SK-N-SH (cell line): ENCODE results near the gene LARP6. TPM values are rescaled to one million over a fixed set of nuclear protein-coding genes. Genes with fewer than 3 reads are reported as not detected.

Experiments used
- CTCF ChIA-PET: fragments of 300-600, 350-600 bp; formaldehyde crosslinking; extraction: SDS; loops from one replicate; lab custom pipeline; 2021; lab: Yijun Ruan, JAX
- POLR2A ChIA-PET: fragments of 350-600 bp; sonication (Branson Sonifier 250); formaldehyde crosslinking; extraction: SDS; loops from one replicate; lab custom pipeline; 2020; ENCODE audit warnings: antibody characterized with exemption, inconsistent platforms; lab: Yijun Ruan, JAX
- DNase-seq: peaks from one replicate; pipeline ENCODE4 v3.0.0; 2012
- H2AFZ ChIP-seq: fragments of 200-600 bp; sonication (generic); 2 replicates; pipeline ENCODE4 v1.8.1; 2016; ENCODE audit warnings: antibody characterized with exemption, mild to moderate bottlenecking, low read depth
- H3F3A ChIP-seq: fragments of 200-600 bp; sonication (generic); replicated peaks from 2 replicates; pipeline ENCODE3; 2016; ENCODE audit warnings: antibody characterized with exemption, mild to moderate bottlenecking; ENCODE audit not compliant: insufficient read depth
- H3K27ac ChIP-seq, 2 experiments: fragments of 200-500 bp in 1 of 2; fragments of 200-600 bp in 1 of 2; sonication (Bioruptor generic) in 1 of 2; sonication (generic), shearing (Covaris generic) in 1 of 2; 2 replicates each; pipeline versions ENCODE4 v1.5.1 to v1.6.1; 2014 to 2016; ENCODE audit warnings: low read depth in 2 of 2, inconsistent platforms in 1 of 2, low read length in 1 of 2, mild to moderate bottlenecking in 1 of 2, mixed read lengths in 1 of 2
- H3K27me3 ChIP-seq: fragments of 200-600 bp; sonication (generic), shearing (Covaris generic); 2 replicates; pipeline ENCODE4 v1.6.1; 2016; ENCODE audit warnings: mixed run types; ENCODE audit not compliant: insufficient read depth
- H3K36me3 ChIP-seq, 2 experiments: fragments of 200-500 bp in 1 of 2; fragments of 200-600 bp in 1 of 2; sonication (Bioruptor generic) in 1 of 2; sonication (generic) in 1 of 2; replicated peaks in 1 of 2; 2 replicates each; pipeline versions ENCODE3 to v1.5.1; 2014 to 2016; ENCODE audit warnings: low read length in 1 of 2, mild to moderate bottlenecking in 1 of 2; ENCODE audit not compliant: insufficient read depth in 2 of 2, control insufficient read depth in 1 of 2
- H3K4me1 ChIP-seq, 2 experiments: fragments of 200-500 bp in 1 of 2; fragments of 200-600 bp in 1 of 2; sonication (Bioruptor generic) in 1 of 2; sonication (generic), shearing (Covaris generic) in 1 of 2; 2 replicates each; pipeline versions ENCODE4 v1.5.1 to v1.6.1; 2014 to 2016; ENCODE audit warnings: low read depth in 1 of 2, low read length in 1 of 2, mixed run types in 1 of 2; ENCODE audit not compliant: insufficient read depth in 2 of 2, control insufficient read depth in 1 of 2
- H3K4me2 ChIP-seq: fragments of 200-600 bp; sonication (generic), shearing (Covaris generic); 2 replicates; pipeline ENCODE4 v1.6.1; 2017; ENCODE audit warnings: mixed run types
- H3K4me3 ChIP-seq, 2 experiments: fragments of 200-500 bp in 1 of 2; fragments of 200-600 bp in 1 of 2; sonication (Bioruptor generic) in 1 of 2; sonication (generic), shearing (Covaris generic) in 1 of 2; 2 replicates each; pipeline versions ENCODE4 v1.5.1 to v1.8.1; 2014 to 2016; ENCODE audit warnings: low read depth in 2 of 2, inconsistent platforms in 1 of 2, low read length in 1 of 2, mild to moderate bottlenecking in 1 of 2, mixed read lengths in 1 of 2, moderate library complexity in 1 of 2
- H3K79me2 ChIP-seq: fragments of 200-600 bp; sonication (generic); 2 replicates; pipeline ENCODE4 v1.8.1; 2017; ENCODE audit warnings: mild to moderate bottlenecking; ENCODE audit not compliant: insufficient read depth
- H3K9ac ChIP-seq: fragments of 200-600 bp; sonication (generic); 2 replicates; pipeline ENCODE4 v1.6.1; 2017; ENCODE audit warnings: mixed run types
- H3K9me2 ChIP-seq: fragments of 200-600 bp; sonication (generic); 2 replicates; pipeline ENCODE4 v1.6.1; 2017; ENCODE audit warnings: mixed run types
- H3K9me3 ChIP-seq: fragments of 200-600 bp; sonication (generic); 2 replicates; pipeline ENCODE4 v1.6.1; 2017; ENCODE audit warnings: mixed run types, mild to moderate bottlenecking, moderate library complexity
- H4K20me1 ChIP-seq: fragments of 200-600 bp; sonication (generic); 2 replicates; pipeline ENCODE4 v1.6.1; 2017; ENCODE audit warnings: mild to moderate bottlenecking, mixed run types; ENCODE audit not compliant: insufficient read depth
- CHD2 ChIP-seq: fragments of 150-350 bp; IDR thresholded peaks from 2 replicates; pipeline ENCODE4 v1.6.1; 2018; ENCODE audit warnings: low read length; ENCODE audit not compliant: partially characterized antibody
- CTCF ChIP-seq: fragments of 200-600 bp; sonication (generic); IDR thresholded peaks from 2 replicates; pipeline ENCODE4 v1.6.1; 2017; ENCODE audit warnings: antibody characterized with exemption, mild to moderate bottlenecking, moderate library complexity
- EP300 ChIP-seq, 2 experiments: IDR thresholded peaks; 2 replicates each; pipeline versions ENCODE4 v1.4.0 to v1.6.1; 2012; ENCODE audit warnings: borderline replicate concordance in 1 of 2, low read depth in 1 of 2, low read length in 1 of 2
- FOSL2 ChIP-seq: IDR thresholded peaks from 2 replicates; pipeline ENCODE4 v1.4.0; 2012; ENCODE audit warnings: low read depth, mild to moderate bottlenecking, moderate library complexity, borderline replicate concordance
- FOXM1 ChIP-seq: IDR thresholded peaks from 2 replicates; pipeline ENCODE4 v1.4.0; 2012; ENCODE audit warnings: low read depth, mild to moderate bottlenecking
- GATA2 ChIP-seq: sonication (generic); formaldehyde crosslinking; IDR thresholded peaks from 2 replicates; pipeline ENCODE4 v1.5.0; 2020; ENCODE audit warnings: mild to moderate bottlenecking, missing genetic modification reagents
- JUND ChIP-seq: IDR thresholded peaks from 2 replicates; pipeline ENCODE4 v1.4.0; 2012
- MEF2A ChIP-seq: IDR thresholded peaks from 2 replicates; pipeline ENCODE4 v1.4.0; 2012; ENCODE audit warnings: low read depth, borderline replicate concordance
- NRF1 ChIP-seq: IDR thresholded peaks from 2 replicates; pipeline ENCODE4 v1.6.1; 2012; ENCODE audit warnings: low read depth, mild to moderate bottlenecking, low read length
- PBX3 ChIP-seq: IDR thresholded peaks from 2 replicates; pipeline ENCODE4; 2012
- POLR2AphosphoS5 ChIP-seq: IDR thresholded peaks from 2 replicates; pipeline ENCODE4 v1.6.1; 2012; ENCODE audit warnings: low read depth, low read length
- RAD21 ChIP-seq: IDR thresholded peaks from 2 replicates; pipeline ENCODE4 v1.6.1; 2012; ENCODE audit warnings: mild to moderate bottlenecking, low read length
- RXRA ChIP-seq: IDR thresholded peaks from 2 replicates; pipeline ENCODE4 v1.4.0; 2012; ENCODE audit warnings: low read depth, mild to moderate bottlenecking, borderline replicate concordance
- SIN3A ChIP-seq: IDR thresholded peaks from 2 replicates; pipeline ENCODE4 v1.6.1; 2012; ENCODE audit warnings: low read depth, mild to moderate bottlenecking, low read length, moderate library complexity, borderline replicate concordance
- SMC3 ChIP-seq: IDR thresholded peaks from 2 replicates; pipeline ENCODE4 v1.6.1; 2012; ENCODE audit warnings: low read depth, low read length, improper control_type of control experiment
- TEAD4 ChIP-seq: IDR thresholded peaks from 2 replicates; pipeline ENCODE4 v1.4.0; 2012; ENCODE audit warnings: mild to moderate bottlenecking, borderline replicate concordance; ENCODE audit not compliant: insufficient read depth
- YY1 ChIP-seq: IDR thresholded peaks from 2 replicates; pipeline ENCODE4 v1.4.0; 2012; ENCODE audit warnings: low read depth, mild to moderate bottlenecking
- ZBTB33 ChIP-seq: IDR thresholded peaks from 2 replicates; pipeline ENCODE4 v1.4.0; 2012; ENCODE audit warnings: low read depth, borderline replicate concordance
- WGBS: methylation state at CpG from one replicate; pipeline ENCODE4 v1.1.6; 2017; ENCODE audit warnings: low lambda C conversion rate; 5-methylcytosine and 5-hydroxymethylcytosine counted together
- polyA plus RNA-seq, 3 experiments: library from polyadenylated mRNA; depleted of rRNA; stranded (reverse); fragments of >200 nt; gene quantifications; 2 replicates each; pipeline ENCODE4 v1.2.3, GENCODE V29; 2012
- TF ChIP-seq, protein P1 (sequence below): IDR thresholded peaks from 2 replicates; pipeline ENCODE4 v1.6.1; 2012; ENCODE audit warnings: mild to moderate bottlenecking, low read depth, low read length, moderate library complexity
- TF ChIP-seq, protein P2 (sequence below): fragments of 150-350 bp; IDR thresholded peaks from 2 replicates; pipeline ENCODE4 v1.6.1; 2016; ENCODE audit warnings: mild to moderate bottlenecking, low read depth, low read length

The LARP6 gene
- polyA plus RNA-seq, 1 of the 3 experiments (the other 2 are of a cell fraction): 236 TPM

DNA sequence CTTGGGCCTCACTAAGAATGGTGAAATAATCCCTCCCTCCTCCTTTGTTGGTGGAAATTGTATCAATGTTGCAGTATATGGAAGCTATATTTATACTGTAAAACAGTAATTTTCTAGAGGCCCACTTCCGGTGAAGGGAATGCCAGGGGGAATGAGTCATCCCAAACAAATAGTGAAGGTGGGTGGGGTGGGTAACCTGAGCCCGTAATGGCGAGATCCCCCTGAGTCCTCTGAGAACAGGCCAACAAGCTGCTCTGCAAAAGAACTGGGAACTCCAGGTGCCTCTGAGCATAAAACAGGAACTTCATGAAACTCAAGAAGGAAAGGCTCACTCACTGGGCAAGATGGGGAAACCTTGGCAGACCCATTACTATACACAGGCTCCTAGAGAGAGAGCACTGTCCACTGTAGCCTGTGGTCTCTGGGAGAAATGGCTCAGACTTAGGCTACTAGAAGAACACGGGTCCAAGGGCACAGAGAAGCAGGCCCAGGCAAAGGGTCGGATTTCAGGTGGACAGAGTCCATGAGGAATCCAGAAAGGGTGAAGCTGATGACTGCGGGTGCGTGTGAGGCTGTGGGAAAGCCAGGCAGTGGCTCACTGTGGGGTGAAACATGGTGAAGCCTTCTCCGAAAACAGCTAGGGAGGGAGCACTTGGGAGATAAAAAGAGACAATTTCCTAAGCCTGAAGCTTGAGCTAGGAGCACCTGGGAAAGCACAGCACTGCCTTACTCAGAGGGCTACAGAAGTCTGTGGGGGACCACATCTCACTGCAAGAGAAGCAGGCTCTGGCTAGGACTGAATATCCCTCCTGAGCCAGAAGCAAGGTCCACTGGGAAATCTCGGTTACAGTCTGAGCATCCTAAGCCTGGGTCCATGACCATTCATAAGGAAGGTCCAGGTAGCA is 19.8 kb downstream of the LARP6 start:
- CTCF ChIA-PET: interaction anchor here (4.0 to 11.3 kb wide), 2 partner anchors 10 to 41 kb away, joined by 13 to 75 read pairs; no protein-coding TSS in a partner anchor
- Histone ChIP-seq H3K4me2 (peak overlapping the region; percentile 63), H3K4me3 (no peak overlapping the region; a peak in 1 of 4 replicates), H3K27ac (peak overlapping the region; percentile 77 to 91; a peak in 3 of 4 replicates), H3K9ac (peak overlapping the region; percentile 50; the same call in 1 of the 2 replicates), H4K20me1 (no peaks in the 10 kb centered on the region; the same call in 1 of the 2 replicates), H3K79me2 (peaks cover 46% of the 10 kb centered on the region; the same call in 1 of the 2 replicates), H3K4me1 (peaks cover 4 to 23% of the 10 kb centered on the region in 2 experiments), H3K9me3 (no peaks in the 10 kb centered on the region), H3K9me2 (no peaks in the 10 kb centered on the region), H3F3A (peaks cover 51% of the 10 kb centered on the region), H2AFZ (peak overlapping the region; percentile 26), H3K27me3 (no peaks in the 10 kb centered on the region), H3K36me3 (peaks cover 45 to 52% of the 10 kb centered on the region in 2 experiments)
- WGBS: 62% methylated on average over 9 of the region's 9 CpGs
- POLR2A ChIA-PET: no interaction called here
- DNase-seq: no peak
- peak; percentile 34; the same call in 1 of the 2 replicates for TF ChIP-seq PBX3
- TF ChIP-seq EP300 (IDR thresholded peaks at IDR 0.05; ENCODE audit: borderline replicate concordance in 1 of 2, low read depth in 1 of 2, low read length in 1 of 2): peak in 1 of 2 experiments; percentile 63; a peak in 1 of 4 replicates
- TF ChIP-seq MEF2A: peak; percentile 62; the same call in 1 of the 2 replicates
- peak; percentile 80 for TF ChIP-seq FOSL2
- TF ChIP-seq RAD21: no peak
- TF ChIP-seq ZBTB33: 0 out of 2 replicates have a peak, but pooled peaks have one; percentile 5
- TF ChIP-seq SIN3A: no peak
- 0 out of 2 replicates have a peak, but pooled peaks have one; percentile 34 for TF ChIP-seq POLR2AphosphoS5
- no peak for TF ChIP-seq RXRA
- no peak for TF ChIP-seq GATA2 (CRISPR knock-in tag)
- TF ChIP-seq, protein P1, sequence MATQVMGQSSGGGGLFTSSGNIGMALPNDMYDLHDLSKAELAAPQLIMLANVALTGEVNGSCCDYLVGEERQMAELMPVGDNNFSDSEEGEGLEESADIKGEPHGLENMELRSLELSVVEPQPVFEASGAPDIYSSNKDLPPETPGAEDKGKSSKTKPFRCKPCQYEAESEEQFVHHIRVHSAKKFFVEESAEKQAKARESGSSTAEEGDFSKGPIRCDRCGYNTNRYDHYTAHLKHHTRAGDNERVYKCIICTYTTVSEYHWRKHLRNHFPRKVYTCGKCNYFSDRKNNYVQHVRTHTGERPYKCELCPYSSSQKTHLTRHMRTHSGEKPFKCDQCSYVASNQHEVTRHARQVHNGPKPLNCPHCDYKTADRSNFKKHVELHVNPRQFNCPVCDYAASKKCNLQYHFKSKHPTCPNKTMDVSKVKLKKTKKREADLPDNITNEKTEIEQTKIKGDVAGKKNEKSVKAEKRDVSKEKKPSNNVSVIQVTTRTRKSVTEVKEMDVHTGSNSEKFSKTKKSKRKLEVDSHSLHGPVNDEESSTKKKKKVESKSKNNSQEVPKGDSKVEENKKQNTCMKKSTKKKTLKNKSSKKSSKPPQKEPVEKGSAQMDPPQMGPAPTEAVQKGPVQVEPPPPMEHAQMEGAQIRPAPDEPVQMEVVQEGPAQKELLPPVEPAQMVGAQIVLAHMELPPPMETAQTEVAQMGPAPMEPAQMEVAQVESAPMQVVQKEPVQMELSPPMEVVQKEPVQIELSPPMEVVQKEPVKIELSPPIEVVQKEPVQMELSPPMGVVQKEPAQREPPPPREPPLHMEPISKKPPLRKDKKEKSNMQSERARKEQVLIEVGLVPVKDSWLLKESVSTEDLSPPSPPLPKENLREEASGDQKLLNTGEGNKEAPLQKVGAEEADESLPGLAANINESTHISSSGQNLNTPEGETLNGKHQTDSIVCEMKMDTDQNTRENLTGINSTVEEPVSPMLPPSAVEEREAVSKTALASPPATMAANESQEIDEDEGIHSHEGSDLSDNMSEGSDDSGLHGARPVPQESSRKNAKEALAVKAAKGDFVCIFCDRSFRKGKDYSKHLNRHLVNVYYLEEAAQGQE: no peak
- TF ChIP-seq JUND: peak; percentile 83
- no peak for TF ChIP-seq FOXM1
- TF ChIP-seq, protein P2, sequence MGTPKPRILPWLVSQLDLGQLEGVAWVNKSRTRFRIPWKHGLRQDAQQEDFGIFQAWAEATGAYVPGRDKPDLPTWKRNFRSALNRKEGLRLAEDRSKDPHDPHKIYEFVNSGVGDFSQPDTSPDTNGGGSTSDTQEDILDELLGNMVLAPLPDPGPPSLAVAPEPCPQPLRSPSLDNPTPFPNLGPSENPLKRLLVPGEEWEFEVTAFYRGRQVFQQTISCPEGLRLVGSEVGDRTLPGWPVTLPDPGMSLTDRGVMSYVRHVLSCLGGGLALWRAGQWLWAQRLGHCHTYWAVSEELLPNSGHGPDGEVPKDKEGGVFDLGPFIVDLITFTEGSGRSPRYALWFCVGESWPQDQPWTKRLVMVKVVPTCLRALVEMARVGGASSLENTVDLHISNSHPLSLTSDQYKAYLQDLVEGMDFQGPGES: no peak
- TF ChIP-seq CHD2: no peak
- TF ChIP-seq TEAD4: peak; percentile 46; the same call in 1 of the 2 replicates
- TF ChIP-seq CTCF: no peak
- TF ChIP-seq SMC3: no peak
- TF ChIP-seq NRF1: no peak
- TF ChIP-seq YY1: peak; percentile 59; the same call in 1 of the 2 replicates
